GM12801 (cell line): ENCODE results near the gene SNRPB2.

Experiments used
- CTCF ChIP-seq: IDR thresholded peaks from one replicate; pipeline ENCODE4 v1.5.1; 2011; ENCODE audit warnings: control low read depth; ENCODE audit not compliant: insufficient read length; ENCODE audit errors: extremely low read depth

SNRPB2 gene

GRCh38 chr20:16732506-16733152 is 2.8 kb downstream of the SNRPB2 start:
- TF ChIP-seq CTCF, result no peak

GRCh38 chr20:16740365-16741072 is 10.7 kb downstream of the SNRPB2 start:
- no peak for TF ChIP-seq CTCF

- no peak for TF ChIP-seq CTCF
Observed at GRCh38 chr20:16744178-16744807, 14.5 kb downstream of the SNRPB2 start.

- TF ChIP-seq CTCF, result no peak
Observed at GRCh38 chr20:16745204-16745603, 15.4 kb downstream of the SNRPB2 start.

GRCh38 chr20:16747291-16747811 is 17.5 kb downstream of the SNRPB2 start:
- no peak for TF ChIP-seq CTCF

- TF ChIP-seq CTCF, result no peak
Observed at GRCh38 chr20:16748308-16748900, 18.6 kb downstream of the SNRPB2 start, which contains the start of gene OTOR. TSS of gene OTOR (plus strand) at chr20:16748358. CDS start at chr20:16748402, 44 bp downstream.

- TF ChIP-seq CTCF, result no peak
Observed at GRCh38 chr20:16749573-16749972, 19.7 kb downstream of the SNRPB2 start.
